AG09309 (cell line): Measurements from ENCODE around the gene EID1.

ENCODE experiments used
- DNase-seq: peaks from one replicate; pipeline ENCODE4 v3.0.0-alpha.2; 2010; ENCODE audit warnings: low read depth
- H3K4me3 ChIP-seq: 2 replicates; pipeline ENCODE4 v1.5.1; 2011; ENCODE audit warnings: mild to moderate bottlenecking, low read depth, low read length, moderate library complexity; ENCODE audit not compliant: control insufficient read depth
- TF ChIP-seq, protein P1 (sequence below): IDR thresholded peaks from 2 replicates; pipeline ENCODE4 v1.5.1; 2011; ENCODE audit warnings: mild to moderate bottlenecking, low read depth, low read length, inconsistent platforms; ENCODE audit not compliant: insufficient read depth, control insufficient read depth; ENCODE audit errors: missing control alignments

Gene EID1

DNA sequence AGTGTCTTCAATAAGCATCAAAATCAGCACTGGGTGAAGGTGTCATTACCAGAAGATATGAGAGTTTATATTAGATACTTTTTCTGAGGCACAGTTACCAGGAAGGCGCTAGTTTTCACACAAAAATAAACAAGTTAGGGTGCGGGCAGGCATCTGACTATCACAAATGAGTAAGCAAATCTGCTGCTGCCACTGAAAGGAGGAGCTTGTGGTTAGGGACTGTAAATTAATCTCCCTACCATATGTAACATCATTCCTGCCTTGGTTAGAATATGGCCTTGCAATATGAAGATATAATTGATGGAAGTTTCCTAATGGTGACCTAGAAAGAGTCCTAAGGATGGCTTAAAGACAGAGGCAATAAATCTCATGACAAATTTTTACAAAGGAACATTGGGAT lies 19.5 kb upstream of the EID1 start:
- DNase-seq, result peak; percentile 14
- TF ChIP-seq, protein P1, sequence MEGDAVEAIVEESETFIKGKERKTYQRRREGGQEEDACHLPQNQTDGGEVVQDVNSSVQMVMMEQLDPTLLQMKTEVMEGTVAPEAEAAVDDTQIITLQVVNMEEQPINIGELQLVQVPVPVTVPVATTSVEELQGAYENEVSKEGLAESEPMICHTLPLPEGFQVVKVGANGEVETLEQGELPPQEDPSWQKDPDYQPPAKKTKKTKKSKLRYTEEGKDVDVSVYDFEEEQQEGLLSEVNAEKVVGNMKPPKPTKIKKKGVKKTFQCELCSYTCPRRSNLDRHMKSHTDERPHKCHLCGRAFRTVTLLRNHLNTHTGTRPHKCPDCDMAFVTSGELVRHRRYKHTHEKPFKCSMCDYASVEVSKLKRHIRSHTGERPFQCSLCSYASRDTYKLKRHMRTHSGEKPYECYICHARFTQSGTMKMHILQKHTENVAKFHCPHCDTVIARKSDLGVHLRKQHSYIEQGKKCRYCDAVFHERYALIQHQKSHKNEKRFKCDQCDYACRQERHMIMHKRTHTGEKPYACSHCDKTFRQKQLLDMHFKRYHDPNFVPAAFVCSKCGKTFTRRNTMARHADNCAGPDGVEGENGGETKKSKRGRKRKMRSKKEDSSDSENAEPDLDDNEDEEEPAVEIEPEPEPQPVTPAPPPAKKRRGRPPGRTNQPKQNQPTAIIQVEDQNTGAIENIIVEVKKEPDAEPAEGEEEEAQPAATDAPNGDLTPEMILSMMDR, result no peak

DNA sequence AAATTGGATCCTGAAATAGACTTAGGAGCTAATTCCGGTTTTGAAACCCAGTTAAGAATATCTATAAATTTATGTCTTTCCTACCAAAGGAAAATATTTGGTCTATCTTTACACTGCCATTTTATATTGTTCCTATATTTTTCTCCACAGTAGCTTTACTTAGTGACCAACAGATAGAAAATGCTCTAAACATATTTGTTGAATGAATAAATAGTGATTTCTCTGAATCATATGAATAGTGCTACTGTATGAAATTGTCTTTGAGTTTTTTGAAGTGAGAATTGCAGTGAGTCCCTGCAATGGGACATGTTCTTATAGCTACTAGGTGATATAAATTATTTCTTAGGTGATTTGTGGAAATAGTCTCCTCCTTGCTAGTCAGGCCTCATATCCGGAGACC lies 18.5 kb upstream of the EID1 start:
- TF ChIP-seq, protein P1, result no peak
- no peak overlapping the region for H3K4me3 ChIP-seq
- no peak for DNase-seq

More for the DNA sequence above, 19.5 kb upstream of the EID1 start:
- no peak overlapping the region for H3K4me3 ChIP-seq

DNA sequence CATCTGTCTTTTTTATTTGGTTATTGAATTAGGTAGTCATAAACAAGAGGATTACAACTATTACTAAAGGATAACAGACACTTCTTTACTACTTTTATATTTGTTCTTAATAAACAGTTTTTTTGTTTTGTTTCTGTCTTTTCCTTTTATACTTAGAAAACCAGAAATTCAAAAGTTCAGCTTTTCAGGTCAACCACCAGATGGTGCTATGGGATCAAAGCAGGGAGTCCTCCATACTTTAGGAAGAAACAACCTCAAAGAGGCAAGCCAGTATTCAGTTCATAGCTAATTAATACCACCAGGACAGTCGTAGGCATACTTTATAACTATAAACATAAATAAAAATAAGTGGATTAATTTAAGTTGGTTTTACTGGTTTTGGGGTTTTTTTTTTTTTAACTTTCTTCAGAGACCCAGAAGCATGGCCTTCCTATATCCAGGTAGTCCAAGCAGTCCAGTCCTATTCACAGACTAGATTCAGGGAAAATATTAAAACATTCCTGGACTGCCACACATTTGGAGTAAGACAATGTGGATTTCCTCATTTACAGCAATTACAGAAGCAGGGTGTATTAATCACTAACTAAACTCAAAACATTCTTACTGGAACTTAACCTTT lies 16.0 kb upstream of the EID1 start:
- TF ChIP-seq, protein P1, result peak; percentile 85
- peak; percentile 62 for DNase-seq
- H3K4me3 ChIP-seq, result no peak overlapping the region

DNA sequence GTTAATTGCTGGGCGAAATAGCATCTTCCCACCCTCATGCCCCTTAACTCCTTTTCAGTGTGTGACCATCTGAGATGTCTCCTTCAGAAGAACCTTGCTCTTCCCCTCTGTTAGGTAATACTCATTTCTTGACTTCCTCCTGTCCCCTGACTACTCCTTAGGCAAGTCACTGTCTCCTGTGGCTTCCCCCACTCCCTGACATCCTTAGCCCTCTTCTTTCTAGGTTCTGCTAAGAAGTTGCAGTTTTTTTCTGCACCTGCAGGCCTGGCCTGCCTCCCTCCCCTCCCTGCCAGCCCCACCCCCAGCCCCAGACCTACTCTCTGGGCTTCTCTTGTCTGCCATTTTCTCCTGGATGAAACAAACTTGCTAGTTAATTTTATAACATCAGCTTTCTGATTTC lies 15.2 kb upstream of the EID1 start:
- DNase-seq, result no peak
- TF ChIP-seq, protein P1, result no peak
- H3K4me3 ChIP-seq, result no peak overlapping the region

DNA sequence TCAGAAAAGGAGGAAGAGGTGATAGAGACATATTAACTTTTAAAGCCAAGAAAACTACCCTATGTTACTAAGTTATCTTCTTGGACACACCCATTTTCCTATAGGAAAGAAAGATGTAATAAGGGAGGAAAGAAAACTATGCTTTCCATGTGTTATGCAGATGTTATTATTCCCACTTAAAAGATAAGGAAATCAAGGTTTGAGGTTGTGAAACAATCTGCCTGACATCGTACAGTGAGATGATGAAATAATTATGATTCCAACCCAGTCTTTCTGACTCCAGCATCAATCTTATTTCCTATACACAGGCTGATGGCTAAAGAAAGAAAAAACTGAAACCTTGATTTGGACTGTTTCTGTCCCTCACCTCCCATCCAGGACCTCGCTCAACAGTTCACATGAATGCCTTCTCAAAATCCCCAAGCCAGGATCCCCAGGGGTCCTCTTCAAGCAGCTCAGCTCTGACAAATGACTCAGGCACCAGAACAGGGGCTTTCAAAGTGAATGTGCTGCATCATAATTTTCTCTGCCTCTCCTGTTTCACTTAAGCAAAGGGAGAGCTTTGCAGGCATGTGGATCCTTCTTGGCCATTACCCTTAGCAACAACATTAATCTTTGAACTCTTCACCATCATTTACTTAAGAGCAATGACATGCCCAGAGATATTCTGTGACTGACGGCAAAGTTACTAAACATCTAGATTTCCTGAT lies 12.4 kb upstream of the EID1 start:
- TF ChIP-seq, protein P1, result no peak
- no peak overlapping the region for H3K4me3 ChIP-seq
- DNase-seq, result peak; percentile 24

DNA sequence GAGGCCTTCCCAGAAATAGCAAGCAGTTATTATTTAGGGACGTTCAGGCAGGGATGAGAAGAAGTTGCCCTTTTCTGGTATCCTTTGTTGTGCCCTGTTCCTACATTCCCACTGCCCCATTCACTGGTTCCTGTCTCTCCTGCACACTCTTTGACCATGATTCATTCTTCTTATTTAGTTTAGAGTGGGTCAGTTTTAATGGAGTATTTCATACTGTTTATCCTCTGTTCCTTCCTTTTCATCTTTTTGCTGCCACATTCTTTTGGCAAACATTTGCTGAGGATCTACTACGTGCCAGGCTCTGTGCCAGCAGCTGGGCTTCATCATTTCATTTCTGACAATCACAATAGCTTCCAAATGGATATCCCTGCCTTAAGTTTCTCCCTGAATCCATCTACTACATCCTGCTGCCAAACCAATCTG lies 11.8 kb upstream of the EID1 start:
- no peak overlapping the region for H3K4me3 ChIP-seq
- TF ChIP-seq, protein P1, result no peak
- DNase-seq, result peak; percentile 25

DNA sequence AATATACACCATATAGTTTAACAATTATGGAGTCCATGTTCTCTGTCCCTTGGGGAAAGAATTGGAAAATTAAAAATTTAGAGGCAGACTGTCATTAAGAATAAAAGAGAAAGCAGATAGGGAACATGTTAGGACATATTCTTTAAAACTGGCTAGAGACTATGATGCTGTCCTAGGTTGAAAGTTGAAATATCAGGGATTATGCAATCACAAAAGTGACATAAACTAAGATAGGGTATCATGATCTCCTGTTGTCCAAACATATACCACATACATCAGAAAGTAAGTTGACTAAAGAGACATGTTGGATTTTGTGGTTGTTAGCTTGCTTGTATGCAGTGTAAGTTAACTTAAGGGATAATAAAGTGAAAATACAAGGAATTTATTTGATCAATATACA lies 9.9 kb upstream of the EID1 start:
- TF ChIP-seq, protein P1, result no peak
- H3K4me3 ChIP-seq, result no peak overlapping the region
- no peak for DNase-seq
